A673 (cell line): Measurements from ENCODE around the gene ARRB1.

ENCODE experiments used
- EZH2 ChIP-seq: fragments of 200-600 bp; sonication (generic); IDR thresholded peaks from 2 replicates; pipeline ENCODE4 v1.6.1; 2017; ENCODE audit warnings: borderline replicate concordance, low read depth, mild to moderate bottlenecking, mixed read lengths, antibody characterized with exemption, low read length; ENCODE audit not compliant: poor library complexity, severe bottlenecking
- TF ChIP-seq, protein P1 (sequence below): fragments of 300-800, 200-600 bp; sonication (generic); conservative IDR thresholded peaks from 2 replicates; pipeline ENCODE4 v1.5.1; 2017; ENCODE audit warnings: low read depth, mild to moderate bottlenecking, antibody characterized with exemption, low read length, moderate library complexity, mixed read lengths

DNA sequence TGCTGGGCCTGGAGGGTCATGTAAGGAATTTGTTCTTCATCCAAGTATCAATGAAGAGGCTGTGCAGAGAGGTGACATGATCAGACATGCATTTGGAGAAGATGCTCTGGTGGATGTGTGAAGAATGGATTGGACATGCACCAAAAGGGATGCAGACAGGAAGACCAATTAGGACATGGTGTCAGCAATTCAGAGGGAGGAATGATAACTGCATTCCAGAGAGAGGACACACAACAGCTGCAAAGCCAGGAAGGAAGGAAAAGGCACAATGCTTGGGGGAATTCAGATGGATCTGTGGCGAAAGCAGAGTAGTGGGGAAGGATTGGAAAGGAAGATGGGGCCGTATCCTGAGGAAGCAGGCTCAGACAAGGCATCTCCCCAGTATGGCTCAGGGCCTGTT, 5.2 kb upstream of the ARRB1 start:
- TF ChIP-seq, protein P1, sequence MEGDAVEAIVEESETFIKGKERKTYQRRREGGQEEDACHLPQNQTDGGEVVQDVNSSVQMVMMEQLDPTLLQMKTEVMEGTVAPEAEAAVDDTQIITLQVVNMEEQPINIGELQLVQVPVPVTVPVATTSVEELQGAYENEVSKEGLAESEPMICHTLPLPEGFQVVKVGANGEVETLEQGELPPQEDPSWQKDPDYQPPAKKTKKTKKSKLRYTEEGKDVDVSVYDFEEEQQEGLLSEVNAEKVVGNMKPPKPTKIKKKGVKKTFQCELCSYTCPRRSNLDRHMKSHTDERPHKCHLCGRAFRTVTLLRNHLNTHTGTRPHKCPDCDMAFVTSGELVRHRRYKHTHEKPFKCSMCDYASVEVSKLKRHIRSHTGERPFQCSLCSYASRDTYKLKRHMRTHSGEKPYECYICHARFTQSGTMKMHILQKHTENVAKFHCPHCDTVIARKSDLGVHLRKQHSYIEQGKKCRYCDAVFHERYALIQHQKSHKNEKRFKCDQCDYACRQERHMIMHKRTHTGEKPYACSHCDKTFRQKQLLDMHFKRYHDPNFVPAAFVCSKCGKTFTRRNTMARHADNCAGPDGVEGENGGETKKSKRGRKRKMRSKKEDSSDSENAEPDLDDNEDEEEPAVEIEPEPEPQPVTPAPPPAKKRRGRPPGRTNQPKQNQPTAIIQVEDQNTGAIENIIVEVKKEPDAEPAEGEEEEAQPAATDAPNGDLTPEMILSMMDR = no peak
- TF ChIP-seq EZH2 = no peak
